GM19239 (cell line): ENCODE data around the gene MPRIP.
"Not testable (repeated sequence)": the region's sequence is repeated elsewhere in the genome, so short reads cannot be mapped to it uniquely, and the experiment has no call there.

Source experiments
- DNase-seq: peaks from one replicate; pipeline ENCODE4 v3.0.0; 2011; ENCODE audit warnings: low spot score; ENCODE audit not compliant: insufficient read length
- FAIRE-seq: peaks from 2 replicates; lab custom pipeline; 2011; peaks lifted over from hg19 to GRCh38; lab: Jason Lieb, UNC

The MPRIP gene

DNA sequence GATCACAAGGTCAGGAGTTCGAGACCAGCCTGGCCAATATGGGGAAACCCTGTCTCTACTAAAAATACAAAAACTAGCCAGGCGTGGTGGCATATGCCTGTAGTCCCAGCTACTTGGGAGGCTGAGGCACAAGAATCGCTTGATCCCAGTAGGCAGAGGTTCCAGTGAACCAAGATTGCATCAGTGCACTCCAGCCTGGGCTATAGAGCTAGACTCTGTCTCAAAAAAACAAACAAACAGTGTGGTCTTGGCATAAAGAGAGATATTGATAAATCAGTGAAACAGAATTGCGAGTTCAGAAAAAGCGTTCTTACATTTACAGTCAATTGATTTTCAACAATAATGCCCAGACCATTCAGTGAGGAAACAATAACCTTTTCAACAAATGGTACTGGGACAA lies 153.2 kb downstream of the MPRIP start:
- DNase-seq, FAIRE-seq: not testable (repeated sequence)

DNA sequence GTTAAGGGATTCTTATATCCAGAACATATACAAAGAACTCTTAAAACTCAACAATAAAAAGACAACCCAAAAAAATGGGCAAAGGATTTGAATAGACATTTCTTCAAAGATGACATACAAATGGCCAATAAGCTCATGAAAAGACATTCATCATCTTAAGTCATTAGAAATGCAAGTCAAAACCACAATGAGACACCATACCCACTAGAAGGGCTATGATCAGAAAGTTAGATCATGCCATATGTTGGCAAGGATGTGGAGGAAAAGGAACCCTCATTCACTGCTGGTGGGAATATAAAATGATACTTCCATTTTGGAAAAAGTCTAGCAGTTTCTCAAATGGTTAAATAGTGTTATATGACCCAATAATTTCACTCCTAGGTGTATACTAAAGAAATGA lies 154.5 kb downstream of the MPRIP start:
- no peak for FAIRE-seq

DNA sequence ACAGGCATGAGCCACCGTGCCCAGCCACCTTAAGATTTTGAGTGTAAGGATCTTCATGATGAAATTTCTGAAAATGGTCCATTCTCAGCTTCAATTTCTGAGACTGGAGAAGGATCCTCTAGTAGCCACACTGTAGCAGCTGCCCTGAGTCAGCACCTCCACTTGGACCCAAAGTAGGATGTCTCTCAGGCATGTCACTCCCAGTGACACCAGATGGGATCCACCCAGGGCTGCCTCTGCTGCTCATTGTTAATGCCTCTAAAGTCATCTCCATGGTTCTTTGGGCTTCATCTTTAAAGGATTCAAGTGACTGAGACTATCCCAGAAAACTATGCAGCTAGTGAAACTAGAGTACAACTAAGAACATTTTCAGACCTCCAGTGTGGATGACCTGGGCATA lies 156.0 kb downstream of the MPRIP start:
- FAIRE-seq: no peak
- no peak for DNase-seq

More for the DNA sequence above, 154.5 kb downstream of the MPRIP start:
- no peak for DNase-seq

DNA sequence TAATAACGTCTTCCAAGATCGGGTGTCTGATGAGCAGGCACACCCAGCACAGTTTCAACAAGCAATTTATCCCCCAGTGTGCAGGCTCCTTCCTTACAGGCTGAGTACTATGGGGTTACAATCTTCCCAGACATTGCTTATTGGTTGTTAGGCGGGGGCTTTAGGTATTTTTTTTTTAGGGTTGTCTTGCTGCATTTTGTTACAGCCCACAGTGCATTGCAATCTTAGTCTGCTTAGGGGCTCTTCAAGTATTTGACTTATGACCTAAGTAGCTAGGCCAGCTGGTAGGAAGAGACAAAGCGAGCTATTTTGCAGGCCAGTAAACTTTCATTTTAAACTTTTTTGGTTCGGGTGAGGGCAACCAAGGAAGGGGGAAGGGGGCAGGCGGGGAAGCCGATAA lies 158.1 kb downstream of the MPRIP start:
- no peak for FAIRE-seq

DNA sequence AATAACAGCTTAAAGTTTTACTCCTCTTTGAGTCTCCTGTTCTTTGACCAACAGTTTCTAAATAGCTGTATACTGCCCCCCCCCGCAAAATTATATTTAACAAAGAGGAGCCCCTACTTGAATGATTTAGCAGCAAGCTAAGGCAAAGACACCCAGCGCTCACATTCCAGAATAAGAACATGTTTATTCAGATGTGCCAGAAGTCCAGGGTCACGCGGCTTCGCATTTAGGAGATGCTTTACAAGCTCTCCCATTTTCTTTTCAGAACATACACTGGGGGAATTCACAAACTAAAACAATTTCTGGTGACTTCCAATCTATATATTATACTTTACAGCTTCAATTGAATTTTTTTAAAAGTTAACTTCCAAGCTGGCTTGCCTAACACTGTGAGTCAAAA lies 158.6 kb downstream of the MPRIP start:
- FAIRE-seq (no peak), DNase-seq (no peak)

More for the DNA sequence above, 158.1 kb downstream of the MPRIP start:
- no peak for DNase-seq

DNA sequence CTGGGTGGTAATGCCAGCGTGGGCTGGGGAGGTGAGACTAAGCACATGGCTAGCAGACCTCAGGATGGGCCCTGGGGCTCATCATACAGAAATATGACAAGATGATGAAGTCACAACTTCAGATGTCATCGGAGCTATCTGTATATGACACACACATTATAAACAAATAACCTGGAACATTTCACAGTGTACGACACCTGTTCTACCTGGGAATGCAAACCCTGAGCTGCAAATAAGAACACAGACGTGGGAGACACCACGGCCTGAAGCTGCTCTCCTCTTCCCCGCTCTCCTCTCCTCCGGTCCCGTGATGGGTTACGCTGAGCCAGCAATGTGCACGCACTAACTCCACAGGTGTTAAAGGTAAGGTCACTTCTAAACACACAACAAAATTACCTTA lies 159.0 kb downstream of the MPRIP start:
- DNase-seq: no peak
- FAIRE-seq: no peak

DNA sequence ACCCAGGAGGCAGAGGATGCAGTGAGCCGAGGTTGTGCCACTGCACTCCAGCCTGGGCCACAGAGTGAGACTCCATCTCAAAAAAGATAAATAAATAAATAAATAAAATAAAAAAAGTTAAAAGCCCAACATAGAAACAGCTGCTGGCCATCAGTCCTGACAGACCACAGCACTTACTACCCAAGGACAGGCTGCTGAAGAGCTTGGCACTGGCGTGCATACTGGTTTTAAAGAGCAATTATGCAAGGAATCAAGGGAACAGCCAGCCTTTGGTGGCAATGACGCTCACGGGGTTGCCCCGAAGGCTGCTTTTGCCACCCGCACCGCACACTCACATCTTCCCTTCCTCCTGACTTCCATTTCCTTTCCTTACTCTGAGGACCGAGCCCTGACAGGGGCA lies 159.7 kb downstream of the MPRIP start:
- FAIRE-seq: no peak
- DNase-seq: no peak

DNA sequence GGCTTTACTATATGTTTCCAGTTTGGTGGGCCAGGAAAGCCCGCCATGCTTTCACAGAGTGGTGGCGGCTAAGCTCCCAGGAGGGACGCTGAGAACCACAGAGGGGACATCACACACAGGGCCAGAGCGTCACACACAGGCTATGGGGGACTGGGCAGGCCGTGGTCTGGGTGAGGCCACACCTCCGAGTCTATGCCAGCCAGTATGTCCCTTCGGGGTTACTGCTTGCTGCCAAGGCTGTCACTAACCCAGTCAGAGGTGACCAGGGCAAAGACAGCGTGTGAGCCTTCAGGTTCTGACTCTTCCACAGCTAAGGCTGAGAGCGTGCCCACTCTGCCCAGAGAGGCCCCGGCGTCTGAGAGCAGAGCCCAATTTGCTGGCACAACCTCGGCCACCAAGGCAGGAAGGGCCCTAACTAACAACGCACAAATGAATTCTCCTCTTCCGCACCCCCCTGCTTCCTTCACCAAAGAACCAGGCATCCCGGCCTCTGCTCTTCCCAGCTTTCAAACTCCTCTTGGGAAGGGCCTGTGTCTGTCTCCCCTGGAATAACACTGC lies 161.0 kb downstream of the MPRIP start:
- DNase-seq (no peak), FAIRE-seq (no peak)

DNA sequence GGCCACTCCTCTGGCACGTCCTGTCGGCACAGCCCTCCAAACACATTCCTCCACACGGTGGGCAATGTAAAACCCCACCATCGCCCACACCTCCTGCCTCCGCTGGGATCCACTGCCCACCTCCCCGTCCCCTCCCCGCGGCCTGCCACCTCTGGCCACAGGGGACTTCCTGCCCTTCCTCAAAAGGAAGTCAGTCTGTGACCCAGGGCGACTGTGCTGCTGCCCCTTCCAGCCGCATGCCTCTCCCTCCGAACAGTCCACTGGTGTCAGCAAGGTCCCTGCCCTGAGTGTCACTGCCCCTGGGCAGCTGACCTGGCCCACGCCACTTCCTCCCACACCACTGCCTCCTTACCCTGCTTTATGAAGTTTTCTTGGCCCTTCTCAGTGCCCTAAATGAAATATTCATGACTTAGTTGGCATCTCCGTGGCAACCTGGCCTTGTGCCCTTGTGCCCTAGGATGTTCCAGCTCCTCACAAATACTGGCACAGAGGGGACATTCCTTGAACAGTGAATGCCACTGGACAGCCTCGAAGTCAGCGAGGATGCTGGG lies 161.9 kb downstream of the MPRIP start:
- DNase-seq: no peak
- FAIRE-seq: no peak

DNA sequence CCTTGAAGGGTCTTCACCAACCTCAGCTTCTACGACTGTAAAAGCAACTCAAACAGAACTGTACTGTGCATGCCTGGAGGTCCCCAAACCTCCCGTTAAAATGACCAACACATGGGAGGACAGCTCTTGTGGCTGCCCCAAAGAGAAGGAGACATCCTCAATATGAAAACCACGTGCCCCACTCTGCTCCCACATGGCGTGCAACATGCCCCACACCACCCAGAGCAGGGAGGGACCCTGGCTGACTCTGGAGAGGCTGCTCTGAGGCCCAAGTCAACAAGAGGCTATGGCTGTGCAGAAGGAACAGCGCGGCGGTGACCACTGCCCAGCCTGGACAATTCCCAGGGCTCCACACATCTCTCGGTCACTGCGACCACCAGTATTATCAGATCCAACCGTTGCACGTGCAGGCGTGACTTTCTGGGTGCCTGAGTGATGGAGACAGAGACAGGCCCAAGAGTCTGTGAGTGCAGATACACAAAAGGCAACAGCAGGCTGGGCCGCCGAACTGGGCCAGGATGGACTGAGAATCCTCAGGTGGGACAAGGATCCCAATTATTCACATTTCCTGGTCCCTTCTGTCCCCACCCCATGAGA lies 162.5 kb downstream of the MPRIP start:
- DNase-seq (no peak), FAIRE-seq (no peak)

DNA sequence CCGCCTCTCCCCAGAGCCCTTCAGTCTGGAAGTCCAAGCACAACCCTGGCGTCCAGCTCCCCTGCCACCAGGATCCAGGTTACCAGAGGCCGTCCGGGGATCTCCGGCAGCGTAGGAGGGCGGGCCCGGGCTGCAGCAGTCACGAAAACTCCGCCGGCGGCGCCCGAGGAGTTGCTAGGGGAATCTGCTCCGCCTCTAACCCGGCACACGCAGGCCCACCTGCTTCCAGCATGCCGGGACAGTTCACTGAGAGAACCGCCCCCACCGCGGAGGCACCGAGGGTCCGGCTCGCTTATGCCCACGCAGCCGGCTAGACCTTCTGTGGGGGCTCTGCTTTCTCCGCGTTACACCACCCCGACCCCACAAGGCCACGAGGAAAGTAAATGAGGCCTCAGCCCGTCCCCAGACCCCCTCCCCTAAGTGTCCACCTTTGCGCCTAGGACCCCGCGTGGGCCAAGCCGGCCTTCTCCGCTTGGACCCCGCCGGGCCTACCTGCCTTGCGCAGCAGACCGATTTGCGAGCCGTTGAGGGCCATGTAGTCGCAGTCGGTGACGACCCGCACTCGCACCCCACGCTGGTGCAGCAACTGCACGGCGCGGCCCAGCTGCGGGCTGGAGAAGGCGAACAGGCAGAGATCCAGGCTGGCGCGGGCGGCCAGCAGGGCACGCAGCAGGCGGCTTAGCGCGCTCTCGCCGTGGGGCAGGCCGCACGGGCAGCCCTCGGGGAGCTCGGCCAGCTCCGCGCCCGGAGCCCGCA lies 163.3 kb downstream of the MPRIP start:
- DNase-seq (peak; percentile 73), FAIRE-seq (peak; percentile 11)

DNA sequence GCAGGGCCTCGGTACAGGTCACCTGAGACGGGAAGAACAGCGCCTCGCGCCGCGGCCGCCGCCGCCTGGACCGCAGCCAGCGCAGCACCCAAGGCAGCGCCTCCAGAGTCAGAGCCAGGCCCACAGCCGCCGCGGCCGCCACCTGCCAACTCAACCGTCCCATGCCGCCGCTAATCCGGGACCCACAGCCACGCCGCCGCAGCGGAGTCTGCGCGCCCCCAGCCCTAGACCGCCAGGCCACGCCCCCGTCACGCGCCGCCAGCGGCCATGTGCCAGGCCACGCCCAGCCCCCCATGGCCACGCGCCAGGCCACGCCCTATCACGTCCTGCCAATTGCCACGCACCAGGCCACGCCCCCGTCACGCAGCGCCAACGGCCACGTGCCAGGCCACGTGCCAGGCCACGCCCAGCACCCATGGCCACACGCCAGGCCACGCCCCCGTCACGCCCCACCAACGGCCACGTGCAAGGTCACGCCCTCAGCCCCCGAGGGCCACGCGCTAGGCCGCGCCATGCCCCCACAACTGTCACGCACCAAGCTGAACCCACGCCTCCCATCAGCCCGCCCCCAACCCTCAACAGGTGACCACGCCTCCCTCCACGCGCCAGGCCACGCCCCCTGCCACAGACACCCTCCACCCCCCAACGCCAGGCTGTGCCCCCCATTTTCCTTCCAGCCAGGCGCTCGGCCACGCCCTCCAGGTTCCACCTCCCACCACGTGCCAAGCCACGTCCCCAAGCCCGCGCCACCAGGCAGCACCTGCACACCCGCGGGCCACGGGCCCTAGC lies 164.1 kb downstream of the MPRIP start, which contains the start of gene PLD6:
TSS of gene PLD6 (minus strand) at position 210 of the 789 bp plus-strand sequence. CDS start at position 163, 47 bp downstream.
- DNase-seq (peak; percentile 89), FAIRE-seq (peak; percentile 74)

DNA sequence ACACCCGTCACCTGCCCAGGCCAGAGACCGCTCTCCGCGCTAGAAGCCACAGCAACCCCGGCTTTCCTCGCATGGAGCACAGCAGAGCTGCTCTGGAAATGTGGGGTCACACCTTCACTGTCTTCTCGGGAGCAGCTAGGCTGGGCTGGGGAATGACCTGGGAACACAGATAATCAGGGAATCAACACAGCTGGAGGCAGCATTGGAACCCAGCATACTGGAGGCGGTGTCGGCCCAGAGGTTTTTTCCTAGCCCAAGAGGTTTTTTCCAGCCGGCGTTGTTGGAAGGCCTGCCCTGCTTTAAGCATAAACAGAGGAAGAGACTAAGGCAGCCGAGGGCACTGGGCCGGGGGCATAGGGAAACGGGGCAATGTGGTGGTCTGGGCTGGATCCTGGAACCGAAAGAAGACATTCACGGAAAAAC lies 164.7 kb downstream of the MPRIP start:
- FAIRE-seq (no peak), DNase-seq (no peak)

DNA sequence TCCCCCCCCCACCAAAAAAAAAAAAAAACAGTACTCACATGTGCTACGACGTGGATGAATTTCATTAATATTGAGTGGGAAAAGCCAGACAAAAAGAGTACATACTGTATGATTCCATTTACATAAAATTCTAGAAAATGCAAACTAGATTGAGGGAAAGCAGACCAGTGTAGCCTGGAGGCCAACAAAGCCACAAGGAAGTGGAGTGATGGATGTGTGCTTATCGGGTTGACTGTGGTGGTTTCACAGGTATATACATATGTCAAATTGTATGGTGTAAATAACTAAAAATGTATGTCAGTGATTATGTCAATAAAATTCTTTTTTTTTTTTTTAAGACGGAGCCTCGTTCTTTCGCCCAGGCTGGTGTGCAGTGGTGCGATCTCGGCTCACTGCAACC lies 165.7 kb downstream of the MPRIP start:
- DNase-seq (no peak), FAIRE-seq (no peak)

DNA sequence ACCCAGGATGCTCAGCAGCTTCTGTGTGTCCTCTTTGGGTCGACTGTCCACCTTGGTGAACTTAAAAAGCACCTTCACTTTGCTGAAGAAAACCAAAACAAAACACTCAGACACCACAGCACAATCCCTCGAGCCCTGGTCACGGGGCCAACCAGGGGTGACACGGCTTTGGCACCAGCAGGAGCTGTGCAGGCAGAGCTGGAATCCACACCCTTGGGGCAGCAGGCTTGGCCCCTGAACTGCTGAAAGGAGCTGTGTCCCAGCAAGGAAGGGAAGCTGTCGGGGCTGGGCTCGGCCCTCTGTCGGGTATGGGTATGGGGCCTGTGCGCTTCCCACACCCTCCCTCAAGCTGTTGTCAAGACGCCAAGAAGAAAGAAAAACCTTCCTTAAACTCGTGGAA lies 171.5 kb downstream of the MPRIP start:
- DNase-seq (no peak), FAIRE-seq (no peak)

DNA sequence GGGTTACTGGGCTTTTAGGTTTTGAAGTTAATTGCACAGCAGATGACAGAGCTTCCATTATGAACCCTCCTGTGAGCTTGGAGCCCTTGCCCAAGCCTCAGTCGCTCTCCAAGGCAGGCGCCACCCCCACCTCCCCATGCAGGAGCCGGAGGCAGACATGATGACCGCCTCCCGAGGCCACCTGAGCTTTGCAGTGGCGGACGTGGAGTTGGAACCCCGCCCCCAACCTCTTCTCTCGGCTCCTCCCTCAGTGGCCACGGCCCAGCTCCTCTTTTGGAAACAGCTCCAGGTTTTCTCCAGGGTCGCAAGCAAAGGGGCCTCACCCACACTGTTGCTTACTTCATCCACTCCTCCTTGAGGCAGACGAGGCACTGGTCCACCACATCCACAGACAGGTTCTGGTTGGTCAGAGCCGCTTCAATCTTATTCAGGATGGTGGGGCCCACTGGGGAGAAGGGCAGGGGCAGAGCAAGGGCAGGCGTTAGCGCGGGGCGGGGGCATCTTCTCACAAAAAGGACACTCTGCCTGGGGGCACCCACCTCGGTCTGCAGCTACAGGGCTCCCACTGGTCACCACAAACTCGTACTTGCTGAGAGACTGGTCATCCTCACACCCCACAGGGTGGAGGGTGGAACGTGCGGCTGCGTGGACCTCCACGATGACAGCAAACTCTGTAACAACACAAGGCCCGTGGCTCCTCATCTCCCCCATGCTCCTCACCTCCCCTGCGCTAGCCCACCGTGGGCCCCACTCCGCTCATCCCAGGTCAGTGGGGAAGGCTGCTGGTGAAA lies 172.6 kb downstream of the MPRIP start:
- DNase-seq (no peak), FAIRE-seq (no peak)

DNA sequence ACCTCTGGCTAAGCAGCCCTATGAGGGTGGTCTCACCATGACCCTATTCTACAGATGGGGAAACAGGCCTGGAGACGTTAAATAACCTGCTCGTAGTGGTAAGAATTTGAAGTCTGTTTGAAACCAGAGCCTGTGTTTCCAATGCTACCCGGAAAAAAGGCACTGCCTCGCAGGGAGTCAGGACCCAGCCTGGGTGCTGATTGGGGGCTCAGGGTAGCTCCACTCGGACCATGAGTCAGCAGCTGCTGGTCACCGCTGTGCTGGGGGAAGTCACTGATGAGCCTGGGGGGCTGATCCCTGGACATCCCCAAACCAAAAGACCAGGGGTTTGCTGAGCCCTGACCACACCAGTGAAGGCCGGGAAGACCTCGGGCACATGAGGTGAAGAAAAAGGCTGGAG lies 173.3 kb downstream of the MPRIP start:
- FAIRE-seq (no peak), DNase-seq (no peak)

DNA sequence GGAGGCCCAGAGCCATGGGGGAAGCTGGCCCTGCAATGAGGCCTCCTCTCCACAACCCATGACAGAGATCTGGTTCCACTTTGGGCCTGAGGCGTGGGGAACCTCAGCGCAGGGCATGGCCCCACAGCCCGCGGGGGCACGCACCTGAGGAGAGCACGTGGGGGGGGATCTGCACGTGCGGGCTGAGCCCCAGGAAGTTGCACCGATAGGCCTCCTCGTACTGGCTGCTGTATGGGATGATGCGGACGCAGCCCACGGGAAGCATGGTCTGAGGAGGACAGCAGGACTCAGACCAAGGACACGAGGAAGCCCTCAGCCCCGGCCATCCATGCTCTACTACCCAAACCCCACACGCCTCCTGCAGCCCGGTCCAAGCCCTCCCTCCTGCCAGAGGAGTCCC lies 174.0 kb downstream of the MPRIP start:
- no peak for DNase-seq
- no peak for FAIRE-seq

DNA sequence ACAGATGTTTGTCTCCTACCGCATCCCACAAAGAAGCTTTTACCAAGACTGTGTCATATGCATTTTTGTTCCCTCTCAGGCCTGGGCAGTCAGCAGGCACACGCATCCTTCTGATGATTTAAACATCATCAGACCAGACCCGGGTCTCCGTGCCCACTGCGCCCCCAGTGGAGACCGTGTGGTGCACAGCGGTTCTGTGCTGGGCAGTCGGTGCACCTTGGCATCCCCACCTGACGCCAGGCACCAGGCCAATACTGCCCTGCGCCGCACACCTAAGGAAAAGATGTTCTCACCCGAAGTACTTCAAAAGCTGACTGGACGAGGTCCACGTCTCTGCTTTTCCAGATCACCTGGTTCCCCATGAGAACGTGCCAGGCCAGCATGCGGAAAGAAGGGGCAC lies 174.5 kb downstream of the MPRIP start:
- DNase-seq (no peak), FAIRE-seq (no peak)

DNA sequence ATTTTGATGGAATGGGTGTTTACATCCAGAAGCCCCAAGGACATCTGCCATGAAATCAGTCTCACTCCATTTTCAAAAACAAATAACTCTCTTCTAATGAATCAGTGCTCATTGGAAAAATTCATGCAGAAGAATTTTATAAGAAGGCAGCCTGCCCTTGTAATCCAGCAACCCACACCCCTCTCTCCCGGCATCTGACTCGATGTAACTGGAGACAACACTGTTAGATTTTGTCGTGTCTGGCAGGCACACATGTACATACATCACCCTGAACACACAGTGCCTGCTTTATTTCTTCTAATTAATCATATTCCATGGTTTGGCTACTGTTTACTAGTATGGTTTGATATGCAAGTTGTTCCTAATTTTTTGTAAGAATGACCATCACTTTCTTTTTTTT lies 175.7 kb downstream of the MPRIP start:
- no peak for DNase-seq
- no peak for FAIRE-seq
